SK-N-SH treated with all-trans-retinoic acid at 6 μM for 48 hours (cell line): ENCODE measurements around the gene SIRT6.

ENCODE experiments used
- ATAC-seq: fragments of 200-7000 bp; cut with Tn5 transposase; 3 replicates; pipeline ENCODE4 v1.9.1; 2020; ENCODE audit warnings: mild to moderate bottlenecking, moderate library complexity
- CSDC2 ChIP-seq: fragments of 250-450 bp; sonication (Bioruptor Pico); IDR thresholded peaks from 2 replicates; pipeline ENCODE4 v1.5.0; 2020; ENCODE audit warnings: mild to moderate bottlenecking, moderate library complexity

Gene SIRT6

DNA sequence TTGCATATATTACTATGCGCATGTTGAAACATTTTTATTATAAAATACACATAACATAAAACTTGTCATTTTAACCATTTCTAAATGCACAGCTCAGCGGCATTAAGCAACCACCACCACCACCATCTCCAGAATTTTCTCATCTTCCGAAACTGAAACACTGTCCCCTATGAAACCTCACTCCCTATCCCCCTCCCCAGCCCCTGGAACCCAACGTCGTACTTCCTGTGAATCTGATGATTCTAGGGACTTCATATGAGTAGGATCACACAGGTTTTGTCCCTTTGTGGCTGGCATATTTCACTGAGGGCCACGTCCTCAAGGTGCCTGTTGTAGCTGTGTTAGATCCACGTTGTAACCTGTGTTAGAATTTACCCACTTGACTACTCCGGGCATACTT, 57.7 kb downstream of the SIRT6 start:
- ATAC-seq, result no peak
- TF ChIP-seq CSDC2 (CRISPR knock-in tag), result no peak
